PFSK-1 (cell line): ENCODE data around the gene BLOC1S2.

ENCODE experiments used
- FOXP2 ChIP-seq: optimal IDR thresholded peaks from 2 replicates; pipeline ENCODE3; 2011; ENCODE audit warnings: borderline replicate concordance, control low read depth, inconsistent platforms; ENCODE audit not compliant: insufficient read depth; ENCODE audit errors: extremely low read length, extremely low read depth
- POLR2AphosphoS5 ChIP-seq: IDR thresholded peaks from 2 replicates; pipeline ENCODE4 v1.6.1; 2012; ENCODE audit warnings: low read depth, mild to moderate bottlenecking, control low read depth, low read length, moderate library complexity
- REST ChIP-seq, 2 experiments: IDR thresholded peaks; 2 replicates each; pipeline versions ENCODE4 v1.6.1 to v1.8.0; 2011 to 2012; ENCODE audit warnings: low read depth in 2 of 2, low read length in 2 of 2, control low read depth in 1 of 2, inconsistent platforms in 1 of 2, mild to moderate bottlenecking in 1 of 2, moderate library complexity in 1 of 2; ENCODE audit not compliant: insufficient read depth in 1 of 2
- SIN3A ChIP-seq: IDR thresholded peaks from 2 replicates; pipeline ENCODE4 v1.6.1; 2012; ENCODE audit warnings: mild to moderate bottlenecking, low read length, moderate library complexity, borderline replicate concordance; ENCODE audit not compliant: insufficient read depth
- TAF1 ChIP-seq: IDR thresholded peaks from 2 replicates; pipeline ENCODE4 v1.6.1; 2012; ENCODE audit warnings: low read length, control low read depth, borderline replicate concordance; ENCODE audit not compliant: insufficient read depth

Gene BLOC1S2

DNA sequence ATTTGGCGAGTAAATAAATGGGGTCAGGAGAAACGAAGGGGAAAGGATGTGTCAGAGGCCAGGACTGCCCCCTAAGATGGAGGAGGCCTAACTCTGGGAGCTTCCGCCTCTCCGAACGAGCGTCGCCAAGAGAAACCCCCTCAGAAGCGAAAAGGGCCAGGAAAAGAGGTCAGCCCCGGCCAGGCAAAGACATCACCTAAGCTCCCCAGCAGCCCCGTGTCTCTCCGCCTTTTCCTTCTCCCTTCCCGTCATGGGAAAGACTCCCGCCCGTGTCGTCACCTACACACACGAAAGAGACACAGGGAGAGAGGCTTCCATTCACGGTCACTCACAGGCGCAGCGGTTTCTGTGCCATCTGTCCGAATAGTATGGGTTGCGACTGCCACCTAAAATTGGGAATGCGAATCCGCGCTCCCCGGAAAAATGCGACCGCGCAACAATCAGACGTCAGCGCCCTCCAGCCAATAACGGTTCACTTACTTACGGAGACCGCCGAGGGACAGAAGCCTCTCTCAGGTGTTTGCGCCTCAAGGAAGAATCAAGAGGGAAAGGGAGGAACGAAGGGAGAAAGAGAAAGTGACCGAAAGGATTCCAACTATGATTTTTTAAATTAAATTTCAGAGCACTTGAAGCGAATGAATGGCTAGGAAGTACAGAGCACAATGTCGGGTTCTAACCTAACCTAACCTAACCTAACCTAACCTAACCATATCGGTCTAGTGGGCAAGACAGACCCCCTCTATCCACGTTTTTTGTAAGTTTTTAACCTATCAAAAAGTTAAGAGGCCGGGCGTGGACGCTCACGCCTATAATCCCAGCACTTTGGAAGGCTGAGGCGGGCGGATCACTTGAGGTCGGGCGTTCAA, 19.0 kb downstream of the BLOC1S2 start, which contains the start of gene CWF19L1:
TSS of gene CWF19L1 (minus strand) at position 400 of the 866 bp plus-strand sequence. CDS start at position 355, 45 bp downstream.
- TF ChIP-seq POLR2AphosphoS5 (peak; percentile 69; the same call in 1 of the 2 replicates), REST (IDR thresholded peaks at IDR 0.05; ENCODE audit: insufficient read depth in 1 of 2, low read depth in 2 of 2, low read length in 2 of 2) (no peak), SIN3A (no peak), TAF1 (no peak), FOXP2 (peak; percentile 29)

GRCh38 chr10:100265821-100266485, 20.5 kb downstream of the BLOC1S2 start:
- no peak for TF ChIP-seq SIN3A
- no peak for TF ChIP-seq FOXP2
- TF ChIP-seq TAF1 = no peak
- TF ChIP-seq REST (IDR thresholded peaks at IDR 0.05; ENCODE audit: insufficient read depth in 1 of 2, low read depth in 2 of 2, low read length in 2 of 2) = no peak
- no peak for TF ChIP-seq POLR2AphosphoS5

DNA sequence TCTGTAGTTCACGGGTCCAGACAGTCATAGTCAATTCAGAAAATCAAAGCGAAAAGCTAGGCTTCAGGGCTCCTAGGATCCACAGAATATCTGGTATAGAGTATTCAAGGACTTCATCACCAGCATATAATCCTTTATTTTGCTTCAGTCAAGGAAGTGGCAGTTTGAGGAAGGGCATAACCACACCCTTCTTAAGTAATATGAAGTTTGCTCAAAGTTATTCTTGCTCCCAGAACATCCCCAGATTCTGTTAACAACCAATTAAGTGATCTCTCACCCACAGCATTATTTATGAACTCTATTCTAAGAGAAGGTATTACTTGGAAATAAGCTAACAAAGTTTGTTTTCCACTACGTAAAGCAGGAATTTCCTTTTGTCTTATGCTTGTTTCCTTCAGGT, 32.3 kb downstream of the BLOC1S2 start:
- no peak for TF ChIP-seq REST (IDR thresholded peaks at IDR 0.05; ENCODE audit: insufficient read depth in 1 of 2, low read depth in 2 of 2, low read length in 2 of 2)
- TF ChIP-seq POLR2AphosphoS5 = no peak
- no peak for TF ChIP-seq FOXP2
- TF ChIP-seq SIN3A = no peak
- no peak for TF ChIP-seq TAF1

DNA sequence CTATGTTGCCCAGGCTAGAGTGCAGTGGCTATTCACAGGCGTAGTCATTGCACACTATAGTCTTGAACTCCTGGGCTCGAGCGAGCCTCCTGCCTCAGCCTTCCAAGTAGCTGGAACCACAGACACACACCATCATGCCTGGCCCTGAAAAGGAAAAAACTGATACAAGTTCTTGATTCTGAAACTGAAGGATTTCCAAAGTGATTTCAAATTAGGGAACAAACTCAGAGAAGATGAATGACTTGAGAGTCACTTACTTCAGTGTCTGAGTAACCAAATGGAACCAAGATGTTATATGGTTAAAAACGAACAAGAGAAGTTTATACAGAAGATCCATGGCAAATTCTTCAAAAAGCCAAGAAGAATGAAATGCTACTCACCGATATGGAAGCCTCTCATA, 33.4 kb downstream of the BLOC1S2 start:
- no peak for TF ChIP-seq SIN3A

DNA sequence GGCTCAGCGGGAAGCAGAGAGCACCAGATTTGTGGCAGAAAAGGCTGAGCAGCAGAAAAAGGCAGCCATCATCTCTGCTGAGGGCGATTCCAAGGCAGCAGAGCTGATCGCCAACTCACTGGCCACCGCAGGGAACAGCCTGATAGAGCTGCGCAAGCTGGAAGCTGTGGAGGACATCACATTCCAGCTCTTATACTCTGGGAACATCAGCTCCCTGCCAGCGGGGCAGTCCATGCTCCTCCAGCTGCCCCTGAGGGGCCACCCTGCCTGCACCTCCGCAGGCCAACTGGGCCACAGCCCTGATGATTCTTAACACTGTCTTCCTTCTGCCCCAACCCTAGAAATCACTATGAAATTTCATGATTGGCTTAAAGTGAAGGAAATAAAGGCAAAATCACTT, 37.7 kb downstream of the BLOC1S2 start:
- TF ChIP-seq SIN3A = no peak
- TF ChIP-seq TAF1 = no peak
- no peak for TF ChIP-seq POLR2AphosphoS5
- no peak for TF ChIP-seq REST (IDR thresholded peaks at IDR 0.05; ENCODE audit: insufficient read depth in 1 of 2, low read depth in 2 of 2, low read length in 2 of 2)
- TF ChIP-seq FOXP2 = no peak
